ENCODE measurements around the gene THADA. TPM values are rescaled to one million over a fixed set of nuclear protein-coding genes. Genes with fewer than 3 reads are reported as not detected.

The THADA gene
- total RNA-seq, 4 donors from 2014 or later, result 35.7 to 49.2 (median 47.4) TPM

DNA sequence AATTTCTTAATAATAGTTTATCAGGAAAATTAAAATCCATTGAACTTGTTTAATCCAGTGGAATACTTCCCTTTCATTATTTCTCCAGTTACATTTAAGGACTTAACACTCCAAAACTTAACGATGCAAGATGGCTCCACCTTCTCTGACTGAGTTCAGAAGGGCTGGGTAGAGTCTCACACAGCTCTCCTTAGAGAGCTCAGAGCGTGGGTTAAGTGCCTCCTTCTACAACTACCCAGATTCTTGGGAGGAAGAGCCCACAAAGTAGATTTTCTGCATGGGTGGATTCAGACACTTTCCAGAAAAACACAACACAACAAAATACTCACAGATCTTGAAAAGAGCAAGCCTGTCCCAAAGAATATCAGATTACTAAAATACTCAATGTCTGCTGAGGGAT, 130.6 kb downstream of the THADA start:
- Histone ChIP-seq H3K36me3 (no peaks in the 10 kb centered on the region), H3K27me3 (no peaks in the 10 kb centered on the region), H3K9me3 (no peaks in the 10 kb centered on the region), H3K4me3 (no peak overlapping the region), H3K27ac (peak overlapping the region; percentile 39 to 84 (median 70)), H3K4me1 (peaks cover 0 to 78% (median 51%) of the 10 kb centered on the region in 4 donors)
- TF ChIP-seq POLR2A (IDR thresholded peaks at IDR 0.05), result no peak
- TF ChIP-seq EP300 (IDR thresholded peaks at IDR 0.05), result no peak
- TF ChIP-seq, protein P1, sequence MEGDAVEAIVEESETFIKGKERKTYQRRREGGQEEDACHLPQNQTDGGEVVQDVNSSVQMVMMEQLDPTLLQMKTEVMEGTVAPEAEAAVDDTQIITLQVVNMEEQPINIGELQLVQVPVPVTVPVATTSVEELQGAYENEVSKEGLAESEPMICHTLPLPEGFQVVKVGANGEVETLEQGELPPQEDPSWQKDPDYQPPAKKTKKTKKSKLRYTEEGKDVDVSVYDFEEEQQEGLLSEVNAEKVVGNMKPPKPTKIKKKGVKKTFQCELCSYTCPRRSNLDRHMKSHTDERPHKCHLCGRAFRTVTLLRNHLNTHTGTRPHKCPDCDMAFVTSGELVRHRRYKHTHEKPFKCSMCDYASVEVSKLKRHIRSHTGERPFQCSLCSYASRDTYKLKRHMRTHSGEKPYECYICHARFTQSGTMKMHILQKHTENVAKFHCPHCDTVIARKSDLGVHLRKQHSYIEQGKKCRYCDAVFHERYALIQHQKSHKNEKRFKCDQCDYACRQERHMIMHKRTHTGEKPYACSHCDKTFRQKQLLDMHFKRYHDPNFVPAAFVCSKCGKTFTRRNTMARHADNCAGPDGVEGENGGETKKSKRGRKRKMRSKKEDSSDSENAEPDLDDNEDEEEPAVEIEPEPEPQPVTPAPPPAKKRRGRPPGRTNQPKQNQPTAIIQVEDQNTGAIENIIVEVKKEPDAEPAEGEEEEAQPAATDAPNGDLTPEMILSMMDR (IDR thresholded peaks at IDR 0.05), result no peak
- DNase-seq (ENCODE audit: low spot score in 2 of 2), result no peak
- 53 to 56% methylated on average over 2 of the region's 2 CpGs for WGBS, 2 donors

DNA sequence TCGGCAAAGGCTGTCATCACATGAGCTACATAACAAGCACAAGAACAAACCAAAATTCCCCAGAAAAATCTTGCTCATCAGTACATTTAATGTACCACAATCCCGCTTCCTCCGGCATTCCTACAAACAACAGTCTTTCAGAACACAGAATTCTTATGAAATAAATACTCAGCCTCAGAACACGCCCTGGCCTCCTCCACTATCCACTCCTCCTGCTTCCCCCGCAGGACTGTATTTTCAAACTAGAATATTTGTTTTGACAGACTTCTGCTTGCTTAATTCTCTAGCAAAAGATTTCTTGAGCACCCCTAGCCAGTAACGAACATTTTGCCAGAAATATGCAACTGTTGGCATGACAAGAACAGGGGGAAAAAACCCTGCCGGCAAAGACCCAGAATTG, 131.2 kb downstream of the THADA start:
- Histone ChIP-seq H3K9me3 (no peaks in the 10 kb centered on the region), H3K27ac (peak overlapping the region; percentile 39 to 84 (median 70)), H3K4me1 (peaks cover 0 to 81% (median 55%) of the 10 kb centered on the region in 4 donors), H3K36me3 (no peaks in the 10 kb centered on the region), H3K27me3 (no peaks in the 10 kb centered on the region), H3K4me3 (no peak overlapping the region)
- DNase-seq (ENCODE audit: low spot score in 2 of 2), result peak; percentile 28 to 56
- TF ChIP-seq EP300 (IDR thresholded peaks at IDR 0.05) (peak in 1 of 2 donors; percentile 68), POLR2A (IDR thresholded peaks at IDR 0.05) (no peak)
- TF ChIP-seq, protein P1 (IDR thresholded peaks at IDR 0.05), result no peak
- 13 to 19% methylated on average over 7 of the region's 7 CpGs for WGBS, 2 donors

DNA sequence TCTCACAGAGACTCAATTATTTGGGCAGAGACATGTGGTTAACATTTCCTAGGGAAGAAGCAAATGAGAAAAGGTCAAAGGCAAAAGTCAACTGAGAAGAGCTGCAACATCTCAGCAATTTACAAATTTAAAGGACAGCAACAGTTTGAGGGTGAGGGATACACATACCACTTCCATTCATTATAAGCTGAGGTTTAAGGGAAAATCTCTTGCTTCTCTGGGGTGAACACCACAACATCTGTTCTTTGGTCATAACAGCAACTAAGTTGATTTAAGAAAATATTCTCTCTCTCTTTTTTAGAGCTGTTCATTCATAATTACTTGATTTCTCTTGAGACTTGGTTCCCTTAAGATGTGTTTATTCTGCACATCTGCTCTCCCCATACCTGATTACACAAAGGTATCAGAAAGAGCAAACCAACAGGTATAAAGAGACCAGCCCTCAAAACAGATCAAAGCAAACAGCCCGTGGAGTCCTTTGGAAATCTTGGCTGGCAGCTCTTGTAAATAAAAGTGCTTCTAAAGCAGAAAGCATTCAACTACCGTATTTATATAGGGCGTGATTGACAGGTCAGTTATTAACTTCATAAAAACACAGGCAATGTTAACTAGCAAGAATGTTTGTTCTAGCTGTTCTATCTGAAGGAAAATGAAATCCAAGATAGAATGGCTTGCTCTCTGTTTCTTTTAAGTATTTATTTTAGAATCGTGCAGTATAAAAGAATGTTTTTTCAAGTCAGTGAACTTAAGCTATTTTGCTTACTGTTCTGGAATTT, 132.8 kb downstream of the THADA start:
- Histone ChIP-seq H3K27ac (peak overlapping the region; percentile 39 to 84 (median 62)), H3K9me3 (no peaks in the 10 kb centered on the region), H3K4me1 (peaks cover 0 to 84% (median 55%) of the 10 kb centered on the region in 4 donors), H3K27me3 (no peaks in the 10 kb centered on the region), H3K36me3 (no peaks in the 10 kb centered on the region), H3K4me3 (no peak overlapping the region)
- no peak for DNase-seq (ENCODE audit: low spot score in 2 of 2)
- TF ChIP-seq POLR2A (IDR thresholded peaks at IDR 0.05) (no peak), EP300 (IDR thresholded peaks at IDR 0.05) (no peak)
- TF ChIP-seq, protein P1 (IDR thresholded peaks at IDR 0.05), result no peak
- 18 to 34% methylated on average over 4 of the region's 4 CpGs for WGBS, 2 donors

DNA sequence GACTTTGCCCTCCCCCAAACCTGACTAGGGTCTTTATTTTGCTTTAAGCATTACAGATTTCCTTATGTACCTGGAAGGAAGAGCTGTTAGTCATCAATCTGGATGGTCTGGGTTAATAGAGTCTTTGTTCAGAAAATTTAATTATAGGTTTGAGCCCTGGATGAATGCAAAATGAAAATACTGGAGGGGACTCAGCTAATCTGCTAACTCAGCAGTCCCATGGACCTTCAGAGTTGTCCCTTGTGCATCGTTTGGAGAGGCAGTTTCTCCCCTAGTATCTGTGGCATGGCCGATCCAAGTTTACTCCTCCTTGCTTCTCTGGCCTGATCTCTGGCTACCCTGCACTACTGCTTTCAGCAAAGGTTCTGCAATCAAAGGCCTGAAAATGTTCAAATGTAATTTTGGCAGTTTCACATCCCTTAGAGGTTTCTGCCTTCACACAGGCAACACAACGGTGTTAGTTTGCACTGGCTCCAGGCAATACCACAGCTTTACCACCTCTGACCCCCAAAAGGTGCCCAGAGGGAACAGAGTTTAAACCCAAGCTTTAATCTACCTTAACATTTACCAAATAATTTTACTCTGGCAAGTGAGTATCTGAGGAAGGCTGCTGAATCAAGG, 134.3 kb downstream of the THADA start:
- TF ChIP-seq POLR2A (IDR thresholded peaks at IDR 0.05) (no peak), EP300 (IDR thresholded peaks at IDR 0.05) (no peak)
- TF ChIP-seq, protein P1 (IDR thresholded peaks at IDR 0.05), result no peak
- H3K4me3 ChIP-seq, result no peak overlapping the region
- no peaks in the 10 kb centered on the region for H3K9me3 ChIP-seq
- H3K27me3 ChIP-seq, result no peaks in the 10 kb centered on the region
- H3K4me1 ChIP-seq, result peaks cover 0 to 88% (median 60%) of the 10 kb centered on the region in 4 donors
- WGBS, 2 donors, result 48 to 59% methylated on average over 3 of the region's 3 CpGs
- DNase-seq (ENCODE audit: low spot score in 2 of 2), result no peak
- H3K27ac ChIP-seq, result peak overlapping the region; percentile 39 to 84 (median 62)
- no peaks in the 10 kb centered on the region for H3K36me3 ChIP-seq
